HG02763 (cell line): ENCODE results near the gene DNAH8.

Experiments
- ATAC-seq: cut with Tn5 transposase; IDR thresholded peaks from one replicate; pipeline ENCODE4 v1.9.1; 2021; ENCODE audit warnings: mild to moderate bottlenecking, moderate library complexity; ENCODE audit not compliant: unreplicated experiment

DNAH8 gene

GRCh38 chr6:39061182-39061581 lies 346.1 kb downstream of the DNAH8 start:
- ATAC-seq = no peak

GRCh38 chr6:39061588-39061987 lies 346.5 kb downstream of the DNAH8 start:
- ATAC-seq = no peak

GRCh38 chr6:39062014-39062740 lies 347.1 kb downstream of the DNAH8 start:
- ATAC-seq = no peak

GRCh38 chr6:39063526-39063925 lies 348.4 kb downstream of the DNAH8 start:
- no peak for ATAC-seq

DNA sequence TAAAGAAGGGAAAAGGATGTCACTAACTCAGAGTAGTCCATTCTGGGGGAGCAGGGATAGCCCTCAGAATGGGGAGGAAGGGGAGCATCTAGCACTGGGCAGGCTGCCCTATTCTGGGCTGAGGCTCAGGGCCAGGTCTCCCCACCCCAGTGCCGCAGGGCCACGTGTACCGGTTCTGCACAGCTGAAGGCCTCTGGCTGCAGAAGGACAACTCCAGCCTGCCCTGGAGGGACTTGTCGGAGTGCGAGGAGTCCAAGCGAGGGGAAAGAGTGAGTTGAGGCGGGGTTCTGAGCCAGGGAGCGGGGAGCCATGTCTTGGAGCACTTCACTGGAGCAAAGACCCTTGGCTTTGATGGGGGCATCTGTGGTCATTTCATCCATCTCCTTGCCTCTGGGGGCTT lies 350.4 kb downstream of the DNAH8 start:
- no peak for ATAC-seq

DNA sequence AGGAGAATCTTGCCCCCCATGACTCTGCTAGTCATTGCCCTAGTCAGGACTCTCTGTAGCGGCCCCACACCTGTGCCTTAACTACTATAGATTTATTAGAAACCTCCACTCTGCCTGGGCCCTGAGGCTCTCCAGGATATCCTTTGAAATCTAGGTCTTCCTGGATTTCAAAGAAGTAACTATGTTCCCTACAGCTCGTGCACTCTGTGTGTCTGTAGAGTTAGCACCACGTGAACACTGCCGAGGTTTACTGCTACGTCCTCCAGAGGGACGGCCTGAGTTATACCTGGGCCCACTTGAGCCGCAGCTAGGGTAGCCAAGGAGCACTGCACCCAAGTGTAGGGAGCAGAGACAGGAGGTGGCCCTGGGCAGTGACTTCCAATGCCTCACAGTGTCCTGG lies 353.3 kb downstream of the DNAH8 start:
- ATAC-seq = no peak

DNA sequence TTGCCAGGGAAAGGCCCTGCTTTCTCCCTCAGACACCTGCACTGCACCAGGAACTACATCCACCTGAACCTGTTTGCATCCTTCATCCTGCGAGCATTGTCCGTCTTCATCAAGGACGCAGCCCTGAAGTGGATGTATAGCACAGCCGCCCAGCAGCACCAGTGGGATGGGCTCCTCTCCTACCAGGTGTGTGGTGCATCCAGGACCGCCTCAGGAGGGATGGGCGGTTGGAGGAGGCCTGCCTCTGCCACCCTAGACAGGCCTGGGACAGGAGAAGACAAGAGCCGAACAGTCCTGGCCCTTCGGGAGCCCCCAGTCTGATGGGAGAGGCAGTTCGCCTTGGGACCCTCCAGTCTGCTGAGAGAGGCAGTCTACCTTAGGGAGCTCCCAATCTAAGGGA lies 357.7 kb downstream of the DNAH8 start:
- no peak for ATAC-seq

DNA sequence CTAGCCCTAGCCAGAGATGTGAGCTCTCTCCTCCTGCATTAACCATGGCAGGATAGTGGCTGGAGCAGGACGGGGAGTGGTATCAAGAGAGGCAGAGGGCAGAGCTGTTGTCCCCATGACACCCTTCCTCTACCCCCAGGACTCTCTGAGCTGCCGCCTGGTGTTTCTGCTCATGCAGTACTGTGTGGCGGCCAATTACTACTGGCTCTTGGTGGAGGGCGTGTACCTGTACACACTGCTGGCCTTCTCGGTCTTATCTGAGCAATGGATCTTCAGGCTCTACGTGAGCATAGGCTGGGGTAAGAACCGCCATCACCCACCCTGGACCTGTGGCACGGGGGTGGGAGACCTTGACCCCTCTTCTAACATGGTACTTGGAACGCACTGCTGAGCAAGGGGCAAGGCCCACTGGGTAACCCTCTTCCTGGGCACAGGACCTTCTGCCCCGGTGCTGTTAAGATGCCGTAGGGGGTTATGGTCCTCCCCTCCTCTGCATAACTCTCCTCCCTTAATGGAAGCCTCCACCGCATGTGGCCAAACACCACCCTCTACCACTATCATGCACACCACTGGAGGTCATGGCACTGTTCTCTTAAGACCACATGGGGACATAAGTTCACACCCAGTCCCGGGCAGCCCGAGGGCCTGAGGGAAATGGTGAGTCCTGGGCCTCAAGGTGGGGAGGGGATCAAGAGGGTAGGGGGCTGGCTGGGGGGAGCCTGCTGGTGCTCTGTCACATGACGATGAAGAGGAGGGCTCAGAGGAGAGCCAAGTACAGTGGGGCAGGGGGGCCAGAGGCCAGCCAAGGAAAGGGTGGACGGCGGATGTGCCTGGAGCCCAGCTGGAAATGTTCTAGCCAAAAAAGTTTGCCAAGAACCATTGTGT lies 358.6 kb downstream of the DNAH8 start:
- no peak for ATAC-seq

DNA sequence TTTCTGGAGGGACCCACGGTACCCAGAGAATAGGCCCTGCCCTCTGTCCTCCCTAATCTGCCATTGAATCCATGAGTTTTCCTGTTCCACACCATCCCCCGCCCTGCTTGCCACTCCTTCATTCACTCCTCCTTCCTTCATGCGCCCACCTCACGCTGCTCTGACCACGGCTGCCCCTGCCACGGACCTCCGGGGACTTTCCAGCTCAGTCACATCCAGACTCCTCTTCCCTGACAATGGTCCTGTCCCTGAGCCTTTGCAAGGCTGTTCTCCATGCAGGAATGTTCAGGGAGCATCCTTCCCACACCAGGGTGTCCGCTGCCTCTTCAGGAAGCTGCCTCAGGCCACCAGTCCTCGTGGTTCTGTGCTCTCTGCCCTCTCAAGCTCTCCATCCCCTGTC lies 359.4 kb downstream of the DNAH8 start:
- no peak for ATAC-seq

DNA sequence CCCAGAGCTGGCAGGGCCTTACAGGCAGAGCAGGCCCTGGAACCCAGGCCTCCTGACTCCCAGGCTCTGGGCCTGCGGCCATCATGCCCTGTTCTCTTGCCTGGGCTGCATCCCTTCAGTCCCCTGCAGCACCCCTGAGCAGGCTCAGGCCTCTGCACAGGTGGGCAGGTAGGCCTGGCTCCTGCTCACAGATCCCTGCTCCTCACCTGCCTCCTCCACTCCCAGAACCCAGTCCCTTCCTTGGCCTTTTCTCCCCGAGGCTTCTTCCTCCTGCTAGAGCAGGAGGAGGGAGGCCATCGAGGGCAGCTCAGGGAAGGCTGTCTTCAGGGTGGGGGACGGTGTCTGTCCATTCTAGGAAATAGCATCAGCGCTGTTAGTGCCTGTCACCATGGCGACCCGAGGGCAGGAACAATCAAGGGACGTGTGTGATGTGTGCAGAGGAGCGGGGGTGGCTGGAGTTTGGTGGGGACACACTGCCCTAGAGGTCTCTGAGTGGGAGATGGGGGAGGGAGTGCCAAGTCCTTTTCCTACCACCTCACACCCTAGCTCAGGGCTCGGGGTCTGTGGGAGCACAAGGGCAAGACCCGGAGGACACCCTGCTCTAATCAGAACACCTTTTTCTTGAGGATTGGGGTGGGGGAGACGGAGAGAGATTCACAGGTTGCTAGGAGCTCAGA lies 360.0 kb downstream of the DNAH8 start:
- ATAC-seq = no peak

DNA sequence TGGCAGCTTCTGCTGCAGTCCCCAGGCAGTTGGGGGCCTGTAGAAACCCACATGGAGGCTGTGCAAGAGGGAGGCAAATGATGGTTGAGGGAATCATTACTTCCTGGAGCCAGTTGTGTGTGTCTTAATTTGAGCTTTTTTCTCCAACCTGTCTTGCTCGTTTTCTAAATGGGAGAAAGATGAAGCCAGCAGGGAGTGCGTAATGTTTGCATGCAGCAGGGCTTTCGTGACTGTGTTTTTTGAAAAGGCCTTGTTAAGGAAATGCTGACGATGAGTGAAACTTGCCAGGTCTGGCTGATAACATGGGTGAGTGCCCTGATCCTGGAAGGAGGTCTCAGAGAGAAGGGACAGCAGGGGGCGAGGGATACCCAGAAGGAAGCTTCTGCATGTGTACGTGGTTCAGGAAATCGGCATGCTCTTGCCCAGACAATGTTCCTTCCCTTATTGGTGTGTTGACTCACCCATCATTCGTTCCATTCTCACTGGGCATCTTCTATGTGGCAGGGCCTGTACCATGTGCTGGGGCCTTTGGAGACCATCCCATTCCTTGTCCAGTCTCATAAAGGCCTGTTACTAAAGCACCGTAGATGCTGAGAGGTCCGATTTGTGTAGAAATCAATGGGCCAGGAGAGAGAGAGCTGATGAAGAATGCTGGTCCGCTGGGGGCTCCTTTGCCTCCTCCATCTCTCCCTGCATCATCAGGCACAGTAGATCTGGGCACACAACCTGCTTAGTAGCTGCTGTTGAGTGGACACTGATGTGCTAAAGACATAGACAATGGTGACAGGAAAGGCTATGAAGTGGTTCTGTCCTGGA lies 360.9 kb downstream of the DNAH8 start:
- no peak for ATAC-seq

DNA sequence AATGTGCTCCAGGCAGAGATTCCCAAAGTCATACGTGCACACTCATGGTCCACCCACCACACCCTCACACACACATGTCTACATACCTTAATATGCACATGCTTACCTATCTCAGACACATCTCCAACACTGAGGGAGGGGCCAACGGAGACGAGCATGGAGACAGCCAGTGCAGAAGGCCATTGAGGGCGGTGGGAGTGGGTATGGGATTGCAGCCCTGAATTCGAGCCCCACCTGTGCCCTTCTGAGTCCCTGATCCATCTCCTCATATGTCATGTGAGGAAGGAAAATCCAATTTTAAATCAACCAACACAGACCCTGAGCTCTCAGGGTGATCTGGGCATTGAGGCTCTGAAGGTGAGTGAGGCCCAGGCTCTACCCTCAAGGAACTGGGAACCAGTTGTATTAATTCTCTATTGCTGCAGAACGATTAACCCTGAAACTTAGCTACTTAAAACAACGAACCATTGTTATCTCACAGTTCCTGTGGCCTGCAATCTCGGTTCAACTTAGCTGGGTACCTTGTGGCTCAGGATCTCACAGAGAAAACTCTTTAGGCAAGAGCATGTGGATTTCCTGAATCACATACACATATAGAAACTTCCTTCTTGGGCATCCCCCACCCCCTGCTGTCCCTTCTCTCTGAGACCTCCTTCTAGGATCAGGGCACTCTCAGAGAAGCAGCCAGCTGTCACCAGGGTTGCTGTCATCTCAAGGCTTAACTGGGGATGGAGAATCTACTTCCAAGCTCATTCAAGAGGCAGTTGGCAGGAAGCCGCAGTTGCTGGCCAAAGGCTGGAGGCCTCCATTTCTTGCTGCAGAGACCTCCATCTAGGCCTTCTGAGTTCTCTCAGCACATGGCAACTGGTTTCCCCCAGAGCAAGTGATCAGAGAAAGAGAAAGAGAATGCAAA lies 361.8 kb downstream of the DNAH8 start:
- no peak for ATAC-seq

DNA sequence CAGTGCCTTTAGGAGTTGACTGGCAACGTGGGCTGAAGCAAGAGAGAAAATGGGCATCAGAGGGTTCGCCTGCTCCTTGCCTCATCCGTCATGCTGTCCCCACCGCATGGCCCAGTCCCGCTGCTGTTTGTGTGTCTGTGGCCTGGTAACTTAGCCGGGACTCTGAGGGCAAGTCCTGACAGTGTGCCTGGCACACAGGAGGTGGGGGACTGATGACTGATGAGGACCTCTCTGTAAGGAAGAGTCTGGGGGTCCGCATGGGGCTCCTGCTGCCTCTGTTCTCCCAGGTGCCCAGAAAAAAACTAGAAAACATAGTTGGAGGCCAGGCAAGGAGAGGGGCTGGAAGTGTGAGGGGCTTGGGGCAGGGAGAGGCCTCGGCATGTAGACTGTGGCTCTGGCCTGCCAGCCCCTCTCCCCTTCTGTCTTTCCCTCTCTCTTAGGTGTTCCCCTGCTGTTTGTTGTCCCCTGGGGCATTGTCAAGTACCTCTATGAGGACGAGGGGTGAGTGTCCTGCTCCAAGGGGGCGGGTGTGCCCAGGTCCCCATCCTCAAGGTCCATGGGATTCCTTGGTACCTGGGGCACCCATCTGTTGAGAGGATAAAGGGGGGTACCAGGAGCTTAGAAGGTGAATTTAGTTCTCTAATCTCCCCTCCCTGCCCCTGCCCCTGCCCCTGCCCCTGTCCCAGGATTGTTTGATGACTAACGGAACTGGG lies 362.9 kb downstream of the DNAH8 start:
- no peak for ATAC-seq

GRCh38 chr6:39078695-39079094 lies 363.6 kb downstream of the DNAH8 start:
- ATAC-seq = no peak

GRCh38 chr6:39079197-39080125 lies 364.4 kb downstream of the DNAH8 start:
- ATAC-seq = no peak
